Superior temporal gyrus (tissue), 1 donor: Measurements from ENCODE around the gene ITGA4.

Source experiments
- DNase-seq: peaks from one replicate; pipeline ENCODE4 v3.0.0-alpha.2; 2016; ENCODE audit errors: extremely low spot score

ITGA4 gene

DNA sequence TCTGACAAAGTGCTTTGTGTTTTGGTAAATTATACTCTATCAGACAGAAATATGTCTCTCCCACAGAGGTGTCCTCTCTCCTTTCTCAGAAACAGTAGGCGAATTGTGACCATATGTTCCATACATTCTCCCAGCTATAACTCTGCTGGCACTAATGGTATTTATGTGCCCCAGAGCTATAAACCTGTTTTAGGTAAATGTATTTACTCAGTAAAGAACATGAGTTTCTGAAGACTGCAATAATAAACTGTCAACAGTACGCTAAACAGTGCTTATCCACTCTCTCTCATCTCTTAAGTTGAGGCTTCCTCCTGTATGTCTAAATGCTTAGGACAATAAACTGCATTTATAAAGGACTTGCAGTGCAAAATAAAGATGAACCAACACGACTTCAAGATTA is 58.5 kb downstream of the ITGA4 start:
- no peak for DNase-seq

DNA sequence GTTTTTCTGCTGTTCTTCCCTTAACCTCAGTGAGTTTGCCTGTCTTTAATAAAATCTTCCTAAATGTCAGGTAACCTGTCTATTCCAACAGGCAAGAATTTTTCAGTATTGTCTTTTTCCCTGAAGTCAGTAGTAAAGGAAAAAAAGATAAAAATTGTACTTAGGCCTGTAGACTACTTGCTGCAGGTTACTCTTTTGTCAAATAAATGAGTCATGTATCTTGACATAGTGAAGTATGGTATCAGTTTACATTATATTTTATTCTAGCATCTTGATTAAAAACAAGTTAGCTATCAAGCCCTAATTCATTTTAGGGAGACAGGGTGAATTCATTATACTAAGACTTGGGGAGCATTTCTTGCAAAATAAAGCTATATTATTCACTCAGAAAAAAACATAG is 59.8 kb downstream of the ITGA4 start:
- no peak for DNase-seq

DNA sequence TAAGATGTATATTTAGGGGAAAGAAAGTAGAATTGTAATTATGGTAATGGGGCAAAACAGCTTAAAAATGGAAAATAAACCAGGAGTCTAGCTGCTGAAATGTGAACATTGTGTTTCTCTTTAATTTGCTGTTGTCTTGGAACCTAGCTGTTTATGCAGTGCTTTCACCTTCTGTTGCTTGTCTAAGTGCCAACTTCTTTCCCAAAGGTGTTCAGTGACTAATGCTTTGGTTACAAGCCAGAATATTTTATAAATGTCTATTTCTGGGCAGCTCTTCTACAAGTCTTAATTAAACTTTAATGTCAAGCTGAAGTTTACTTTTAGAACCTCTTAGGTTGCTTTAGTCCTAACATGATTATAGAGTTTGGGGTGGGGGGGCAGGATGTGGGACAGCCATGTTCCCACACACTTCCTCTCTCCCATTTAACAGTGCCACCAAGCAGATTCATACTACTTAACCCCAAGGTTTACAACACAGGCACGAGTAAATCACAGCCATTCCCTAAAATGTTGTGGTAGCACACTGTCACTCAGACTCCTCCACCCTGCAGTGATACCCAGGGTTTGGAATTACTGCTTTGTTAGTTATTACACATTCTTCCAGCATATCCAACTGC is 60.6 kb downstream of the ITGA4 start:
- no peak for DNase-seq

DNA sequence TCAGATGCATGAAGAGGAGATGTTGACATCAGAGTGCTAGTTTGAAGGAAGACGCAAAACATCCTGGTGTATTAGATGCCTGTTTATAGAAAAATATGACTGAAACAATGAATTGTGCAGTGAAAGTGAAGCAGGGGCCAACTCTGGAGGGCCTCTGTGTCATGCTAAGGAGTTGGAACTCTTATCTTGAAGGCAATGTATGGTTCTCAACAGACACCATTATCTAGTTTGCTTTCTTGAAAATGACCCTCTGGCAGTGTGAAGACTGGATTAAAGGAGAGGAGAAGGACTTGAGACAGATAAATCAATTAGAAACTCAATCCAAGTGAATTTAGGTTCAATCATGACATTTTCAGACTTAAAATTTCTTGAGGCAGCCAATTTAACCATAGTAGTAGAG is 63.1 kb downstream of the ITGA4 start:
- no peak for DNase-seq

DNA sequence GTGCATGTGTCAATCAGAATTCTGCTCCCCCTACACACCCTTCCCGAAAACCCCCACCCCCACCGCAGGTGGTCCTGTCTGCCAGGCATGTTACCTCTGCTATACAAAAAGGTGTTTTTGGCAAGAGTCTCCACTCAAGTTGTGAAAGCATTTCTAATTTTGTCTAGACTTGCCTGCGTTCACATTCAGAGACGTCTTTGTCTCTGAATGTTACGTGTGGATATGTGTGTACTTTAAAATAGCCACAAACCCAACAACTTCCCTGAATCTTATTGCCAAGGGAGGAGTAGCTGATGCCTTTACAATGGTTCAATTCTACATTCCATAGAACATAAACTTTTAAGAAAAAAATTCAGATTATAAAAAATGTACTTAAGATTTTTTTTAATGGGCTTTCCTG is 66.6 kb downstream of the ITGA4 start:
- DNase-seq = no peak

DNA sequence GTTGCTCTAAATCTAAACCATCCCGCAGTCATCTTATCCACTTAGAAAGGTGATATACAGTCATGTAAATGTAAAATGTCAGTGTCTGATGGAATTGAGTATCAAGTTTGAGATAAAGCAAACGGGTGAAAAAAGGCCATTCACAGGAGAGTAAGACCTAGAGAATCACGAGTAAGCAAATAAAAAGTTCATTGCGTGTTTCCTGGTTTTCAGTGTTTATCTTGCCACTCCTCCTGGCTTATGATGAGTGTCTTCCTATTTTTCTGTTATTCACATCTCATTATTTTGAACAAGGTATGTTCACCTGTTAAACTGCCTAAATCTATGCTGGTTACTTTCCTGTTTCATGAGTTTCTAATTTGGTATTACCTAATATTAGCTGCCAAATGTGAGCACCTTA is 68.8 kb downstream of the ITGA4 start:
- no peak for DNase-seq

DNA sequence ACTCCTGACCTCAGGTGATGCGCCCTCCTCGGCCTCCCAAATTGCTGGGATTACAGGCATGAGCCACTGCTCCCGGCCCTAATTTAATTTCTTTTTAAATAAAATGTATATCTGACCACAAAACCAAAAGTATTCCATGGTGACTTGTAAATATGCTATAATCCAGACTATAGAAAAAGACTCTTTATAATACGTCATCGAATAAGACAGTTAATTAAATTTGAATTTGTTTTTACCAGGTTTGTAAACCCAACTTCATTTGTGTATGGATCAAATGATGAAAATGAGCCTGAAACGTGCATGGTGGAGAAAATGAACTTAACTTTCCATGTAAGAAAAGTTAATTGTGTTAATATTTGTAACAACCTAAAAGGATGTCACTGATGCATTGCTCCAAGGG is 69.9 kb downstream of the ITGA4 start:
- DNase-seq = no peak

DNA sequence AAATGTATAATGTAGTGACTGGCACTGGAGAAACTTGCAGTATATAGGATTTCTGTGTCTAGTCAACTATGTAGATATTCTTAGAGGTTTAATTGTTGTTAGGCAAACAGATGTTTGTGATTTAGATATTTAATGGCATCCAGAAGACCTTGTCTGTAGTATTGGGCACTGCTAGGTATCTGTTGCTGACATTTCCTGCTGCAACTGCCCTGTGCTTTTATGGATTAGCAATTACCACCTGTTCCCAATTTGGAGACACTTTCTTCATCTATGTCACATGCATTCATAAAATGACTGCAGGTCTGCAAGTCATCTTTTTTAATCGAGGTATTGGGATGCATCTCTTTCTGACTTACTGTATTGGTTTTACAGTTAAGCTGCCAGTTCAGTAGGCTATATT is 71.3 kb downstream of the ITGA4 start:
- no peak for DNase-seq

DNA sequence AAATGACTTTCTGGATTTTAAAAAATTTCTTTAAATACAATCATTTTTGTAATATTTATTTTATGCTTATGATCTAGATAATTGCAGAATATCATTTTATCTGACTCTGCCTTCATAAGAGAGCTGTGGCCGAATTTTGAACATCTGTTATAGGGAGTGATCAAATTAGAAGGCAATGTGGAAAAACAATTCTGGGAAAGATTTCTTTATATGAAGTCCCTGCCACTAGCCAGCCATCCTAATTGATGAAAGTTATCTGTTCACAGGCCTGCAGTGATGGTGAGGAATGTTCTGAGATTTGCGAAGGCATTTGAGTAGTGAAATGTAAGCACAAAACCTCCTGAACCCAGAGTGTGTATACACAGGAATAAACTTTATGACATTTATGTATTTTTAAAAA is 79.5 kb downstream of the ITGA4 start:
- DNase-seq = no peak

DNA sequence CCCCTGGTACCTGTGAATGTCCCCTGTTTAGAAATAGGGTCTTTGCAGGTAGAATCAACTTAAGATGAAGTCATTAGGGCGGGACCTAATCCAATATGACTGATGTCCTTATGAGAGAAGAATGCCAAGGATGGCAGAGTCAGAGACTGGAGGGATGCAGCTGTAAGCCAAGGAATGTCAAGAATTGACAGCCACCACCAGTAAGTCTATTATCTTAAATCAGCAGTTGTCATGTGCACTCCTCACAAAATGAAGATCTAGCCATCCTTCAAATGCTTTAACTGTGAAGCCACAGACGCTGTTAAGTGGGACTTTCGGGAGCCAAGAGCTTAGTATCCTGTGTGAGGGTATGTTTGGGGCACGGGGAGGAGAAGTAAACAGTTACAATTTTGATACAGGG is 83.2 kb downstream of the ITGA4 start:
- DNase-seq = no peak

DNA sequence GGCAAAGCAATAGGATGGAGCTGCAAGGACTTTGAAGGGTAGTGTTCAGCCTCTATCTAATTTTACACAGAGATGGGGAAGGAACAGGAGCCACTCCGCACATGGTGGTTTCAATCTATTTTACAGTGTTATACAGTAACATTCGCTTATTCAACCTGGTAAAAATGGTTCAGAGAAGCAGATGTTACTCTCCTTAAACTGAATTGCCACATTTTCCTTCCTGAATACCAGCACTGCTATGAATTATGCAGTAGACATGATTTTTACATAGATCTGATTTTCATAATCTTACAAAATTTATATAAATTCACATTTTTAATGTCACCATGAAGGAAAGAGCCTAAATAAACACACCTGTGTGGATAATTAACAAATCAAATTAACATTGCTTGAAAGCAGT is 85.0 kb downstream of the ITGA4 start:
- DNase-seq = no peak

DNA sequence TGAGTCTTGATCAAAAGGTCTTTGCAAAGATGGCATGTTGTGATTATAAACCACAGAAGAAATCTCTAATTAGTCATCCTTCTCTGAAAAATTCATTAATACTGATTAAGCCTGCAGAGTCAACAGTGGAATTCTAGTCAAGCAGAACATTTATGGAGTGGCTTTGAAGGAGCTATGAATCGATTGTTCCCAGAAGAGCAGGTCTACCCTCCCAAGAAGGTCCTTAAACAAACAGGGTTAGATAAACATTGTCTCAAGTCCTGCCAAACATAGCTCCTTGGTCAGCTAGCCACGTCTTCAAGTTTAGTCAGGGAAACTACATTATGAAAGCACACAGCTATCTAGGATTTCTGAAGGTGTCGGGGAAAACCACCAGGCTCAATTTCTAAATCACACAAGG is 88.9 kb downstream of the ITGA4 start:
- DNase-seq = no peak

DNA sequence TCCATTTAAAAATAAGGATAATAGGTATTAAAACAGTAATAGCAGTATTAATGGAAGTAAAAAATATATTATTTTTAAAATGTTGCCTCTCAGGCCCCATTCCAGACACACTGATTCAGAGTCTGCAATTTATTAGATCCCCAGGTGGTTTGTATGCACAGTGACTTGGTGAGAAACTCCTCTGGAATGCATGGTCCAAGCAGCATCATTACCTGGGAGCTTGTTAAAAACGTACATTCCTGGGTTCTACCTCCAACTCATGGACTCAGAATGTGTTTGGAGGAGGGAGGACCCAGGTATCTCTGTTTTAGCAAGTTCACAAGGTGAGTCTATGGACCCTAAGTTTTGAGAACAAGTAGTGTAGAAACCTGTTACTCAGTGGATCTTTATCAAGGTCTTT is 95.6 kb downstream of the ITGA4 start:
- DNase-seq = no peak

DNA sequence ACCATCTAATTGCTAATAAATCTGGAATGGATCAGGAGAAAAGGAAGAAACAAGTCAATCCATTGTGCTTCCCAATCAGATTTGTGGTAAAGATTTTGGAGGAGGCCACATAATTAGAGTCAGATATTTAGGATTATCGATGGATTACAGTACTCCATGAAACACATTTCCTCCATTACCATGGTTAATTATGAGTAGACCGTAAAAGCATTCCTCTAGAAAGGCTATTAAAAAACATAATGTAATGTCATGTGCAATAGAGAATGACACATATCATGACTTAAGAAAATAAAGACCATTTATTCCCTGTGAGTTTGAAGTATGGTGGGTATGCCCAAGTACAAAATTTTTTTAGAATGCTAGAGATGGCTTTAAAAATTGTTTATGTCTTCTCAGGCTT is 96.1 kb downstream of the ITGA4 start:
- DNase-seq = no peak

DNA sequence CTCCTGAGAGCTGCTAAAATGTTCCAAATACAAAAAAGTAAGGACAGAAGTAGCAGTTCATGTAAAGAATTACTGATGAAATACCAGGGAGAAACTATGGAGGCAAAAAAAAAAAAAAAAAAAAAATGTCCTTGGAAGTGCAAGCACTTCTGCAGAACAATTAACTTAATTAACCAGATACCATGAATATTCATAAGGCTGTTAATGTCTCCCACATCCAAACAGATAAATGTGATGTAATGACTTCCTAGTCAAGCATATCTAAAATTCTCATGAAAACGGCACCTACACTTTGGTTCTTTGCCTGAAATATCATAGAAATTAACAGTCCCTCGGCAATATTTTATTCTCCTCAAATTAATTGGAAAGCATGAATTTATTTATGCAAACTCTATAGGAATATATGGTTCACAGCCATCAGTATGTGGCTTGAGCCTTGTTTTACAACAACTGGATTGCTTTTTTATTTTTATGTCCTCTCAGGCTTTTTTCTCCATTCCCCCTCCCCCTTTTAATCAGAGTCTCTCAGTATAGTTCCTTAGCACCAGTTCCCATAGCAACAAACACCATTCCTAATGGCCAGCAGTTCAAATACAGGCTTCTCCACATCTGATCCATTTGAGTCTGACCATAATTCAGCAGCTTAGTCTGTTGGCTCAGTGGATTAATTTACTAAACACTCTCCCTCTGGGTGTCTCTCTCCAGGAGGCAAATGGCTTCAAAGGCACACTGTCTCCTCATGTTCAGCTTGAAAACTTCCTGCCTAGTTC is 97.1 kb downstream of the ITGA4 start:
- no peak for DNase-seq

DNA sequence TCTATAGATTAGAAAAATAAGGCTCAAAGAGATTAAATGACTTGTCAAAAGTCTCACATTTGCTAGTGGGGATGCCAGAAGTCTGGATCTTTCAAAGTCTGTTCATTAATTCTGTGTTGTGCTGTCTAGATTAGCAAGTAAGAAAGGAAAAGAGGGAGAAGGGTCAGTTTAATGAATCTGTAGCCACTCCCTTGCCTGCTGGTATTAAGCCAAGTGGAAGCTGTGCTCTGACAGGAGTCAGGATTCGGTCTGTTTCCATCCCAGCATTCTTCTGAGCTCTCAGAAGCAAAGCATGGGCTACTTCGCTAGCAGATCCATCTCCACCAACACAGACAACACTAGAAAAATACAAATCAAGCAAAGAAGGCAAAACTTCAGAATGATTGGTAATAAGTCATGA is 101.2 kb downstream of the ITGA4 start:
- no peak for DNase-seq

DNA sequence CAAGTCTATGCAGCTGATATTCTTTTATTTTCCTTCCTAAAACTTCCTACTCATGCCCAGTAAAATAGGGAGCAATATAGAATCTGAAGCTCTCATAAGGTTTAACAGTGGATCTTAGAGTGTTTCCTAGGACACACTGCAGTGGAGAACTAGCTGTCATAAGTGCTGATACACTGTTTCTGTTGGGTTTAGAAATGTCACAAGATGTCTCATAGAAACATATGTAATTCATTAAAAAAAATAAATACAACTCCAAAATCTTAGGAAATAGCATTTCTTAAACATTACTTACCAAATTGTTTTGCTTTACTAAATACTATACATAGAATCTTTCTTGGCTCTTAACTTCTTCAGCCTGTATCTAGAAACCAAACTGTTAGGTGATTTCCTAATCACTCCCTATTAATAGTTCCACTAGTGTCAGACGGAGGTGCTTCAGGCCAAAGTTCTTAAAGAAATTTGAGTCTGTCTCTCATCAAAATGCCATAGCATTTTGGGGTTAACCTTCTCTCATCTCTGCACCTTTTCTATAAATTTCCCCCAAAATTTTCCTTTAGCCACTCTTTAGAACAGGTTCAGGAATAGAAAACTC is 106.0 kb downstream of the ITGA4 start:
- no peak for DNase-seq

DNA sequence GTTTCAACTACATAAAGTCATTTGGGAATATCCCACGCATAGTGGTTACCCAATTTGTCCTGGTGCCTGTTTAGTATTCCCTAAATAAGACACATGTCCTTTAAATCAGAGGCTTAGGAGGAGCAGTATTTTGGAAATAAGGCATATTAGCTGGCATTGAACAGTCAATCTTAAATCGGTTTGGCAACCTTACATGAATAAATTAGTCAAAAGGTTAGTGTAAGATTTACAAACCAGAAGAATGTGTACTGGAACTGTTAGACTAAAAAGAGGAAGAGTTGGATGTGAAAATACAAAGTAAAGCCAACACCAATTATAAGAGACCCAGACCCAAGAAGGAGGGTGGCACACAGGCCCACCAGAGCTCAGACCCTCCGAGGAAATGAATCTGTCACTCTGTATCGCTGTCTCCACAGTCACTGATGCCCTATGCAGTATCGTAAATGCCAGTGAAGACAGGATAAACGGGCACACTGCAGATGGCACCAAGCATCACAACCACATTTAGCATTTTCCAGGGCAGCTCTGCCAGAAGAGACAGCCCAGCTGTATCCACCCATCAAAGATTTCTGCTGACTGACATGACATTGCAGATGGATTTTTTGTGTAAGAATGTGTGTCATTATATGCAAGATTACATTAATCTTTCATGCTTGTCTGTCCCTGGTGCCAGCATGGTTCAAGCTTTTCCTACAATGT is 109.3 kb downstream of the ITGA4 start:
- no peak for DNase-seq

DNA sequence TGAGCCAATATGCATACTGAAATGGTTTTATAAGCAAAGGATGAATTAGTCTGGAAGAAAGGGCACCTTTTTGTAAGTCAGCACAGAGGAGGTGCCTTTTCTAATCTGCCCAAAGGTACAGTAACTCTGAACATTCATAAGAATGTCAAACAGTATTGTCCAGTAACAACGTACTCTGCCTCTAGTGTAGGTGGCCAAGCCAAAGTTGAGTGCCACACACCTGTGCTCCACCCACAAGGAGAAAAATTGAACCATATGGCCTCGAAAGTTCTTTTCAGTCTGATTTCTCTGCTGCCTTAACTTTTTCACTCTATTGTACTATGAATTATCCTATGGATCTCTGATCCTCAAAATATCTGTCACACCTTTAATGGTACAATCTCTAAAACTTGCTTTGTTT is 112.9 kb downstream of the ITGA4 start:
- DNase-seq = no peak

DNA sequence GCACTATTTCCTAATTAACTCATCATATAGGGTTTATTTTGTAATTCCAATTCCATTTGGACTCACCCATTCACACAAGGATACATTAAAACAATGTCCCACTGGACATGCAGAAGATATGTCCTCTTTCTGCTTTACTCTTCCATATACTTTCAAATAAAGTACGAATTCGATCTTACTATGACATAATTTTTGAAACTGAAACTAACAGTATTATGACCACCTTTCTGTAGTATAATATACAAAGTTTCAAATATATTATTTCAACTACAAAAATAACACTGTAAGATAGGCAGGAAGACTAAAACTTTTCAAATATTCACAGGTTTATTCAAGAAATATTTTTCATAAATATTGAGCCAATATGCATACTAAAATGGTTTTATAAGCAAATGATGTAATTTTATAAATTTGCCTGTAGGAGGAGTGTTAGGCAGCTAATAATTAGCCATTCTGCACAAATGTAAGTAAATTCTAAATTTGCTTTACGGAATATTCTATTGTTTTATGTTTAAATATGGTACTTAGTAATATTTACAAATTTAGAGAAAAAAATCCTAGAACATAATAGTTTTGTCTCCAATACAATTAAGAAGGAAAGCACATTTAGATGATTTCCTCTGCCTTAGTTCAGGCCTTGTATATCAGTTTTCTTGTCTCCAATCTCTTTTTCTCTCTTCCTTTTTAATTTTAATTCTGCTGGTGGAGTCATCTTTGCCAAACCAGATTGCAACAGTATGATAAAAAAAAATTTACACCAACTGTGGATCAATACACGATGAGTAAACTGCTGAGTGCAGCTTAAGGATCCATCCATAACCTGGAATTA is 113.9 kb downstream of the ITGA4 start:
- DNase-seq = no peak

DNA sequence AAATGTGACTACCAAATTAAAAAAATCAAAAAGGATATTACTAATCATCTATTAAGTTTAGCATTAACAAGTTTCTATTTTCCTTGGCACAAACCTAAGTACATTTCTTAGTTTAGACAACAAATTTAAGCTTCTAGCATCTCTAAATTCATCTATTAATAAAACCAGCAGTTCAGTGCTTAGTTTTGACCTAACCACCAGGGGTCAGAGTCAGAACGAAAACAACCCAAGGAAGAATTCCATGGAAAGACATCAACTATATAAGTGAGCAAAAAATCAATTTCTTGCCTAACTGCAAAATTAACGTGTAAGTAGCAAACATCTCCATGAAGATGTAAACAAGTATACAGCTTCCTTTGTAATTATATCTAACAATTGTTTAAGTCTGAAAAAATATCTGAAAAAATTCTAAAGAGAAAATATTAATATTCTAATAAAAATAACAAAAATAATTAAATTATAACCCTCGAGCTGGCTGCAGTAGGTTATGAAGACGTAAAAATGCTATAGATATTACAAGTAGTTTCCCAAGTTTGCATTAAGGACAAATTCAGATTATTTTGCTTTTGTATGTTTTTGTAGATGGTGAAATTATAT is 116.1 kb downstream of the ITGA4 start:
- no peak for DNase-seq

DNA sequence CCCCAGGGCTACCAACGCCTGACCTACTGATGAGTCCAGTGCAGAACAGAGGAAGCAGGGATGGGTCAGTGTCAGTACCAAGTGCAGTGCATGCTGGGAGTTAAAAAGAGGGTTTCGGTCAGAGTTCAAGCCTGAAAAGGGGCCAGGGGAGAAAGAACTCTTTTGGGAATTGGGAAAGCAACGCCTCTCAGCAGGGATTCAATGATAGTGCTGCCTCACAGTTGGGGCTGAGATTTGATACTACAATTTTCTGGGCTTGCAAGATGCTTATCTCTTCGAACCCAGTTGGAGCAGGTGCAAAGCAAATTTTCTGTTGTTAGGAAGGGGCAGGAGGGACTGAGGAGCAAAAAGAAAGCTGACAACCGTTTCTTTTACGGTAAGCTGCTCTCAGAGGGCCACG is 117.1 kb downstream of the ITGA4 start:
- DNase-seq = no peak
